ENCODE results near the gene MED8. TPM values are rescaled to one million over a fixed set of nuclear protein-coding genes. Genes with fewer than 3 reads are reported as not detected.

The MED8 gene
- total and polyA plus RNA-seq, 10 of the 15 experiments (the other 5 are each of a cell fraction or from before 2014, with no cell fraction given): 20.2 to 61.7 (median 39.5) TPM

DNA sequence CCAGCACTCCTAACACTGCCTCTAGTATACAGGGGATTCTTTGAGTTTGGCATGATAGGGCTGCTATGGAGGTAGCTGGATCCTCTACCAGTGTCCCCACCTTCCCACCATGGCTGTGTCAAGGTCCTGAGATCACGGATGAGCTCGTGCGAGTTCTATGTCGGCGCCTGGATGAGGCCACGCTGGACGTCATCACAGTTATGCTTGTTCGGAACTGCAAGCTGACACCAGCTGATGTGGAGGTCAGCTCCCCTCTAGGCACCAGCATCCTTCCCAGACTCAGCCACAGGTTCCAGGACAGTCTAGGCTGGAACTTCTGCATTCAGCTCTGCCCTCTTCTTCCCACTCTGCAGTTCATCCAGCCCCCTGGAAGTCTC, 49.0 kb upstream of the MED8 start:
- Histone ChIP-seq H3K27ac (ENCODE audit: control insufficient read depth, insufficient read depth) (no peak overlapping the region), H3K36me3 (ENCODE audit: control insufficient read depth in 2 of 2, insufficient read depth in 2 of 2, low read length in 1 of 2) (peaks cover 4 to 36% of the 10 kb centered on the region in 2 experiments; a peak in 3 of 4 replicates), H4K20me1 (ENCODE audit: control insufficient read depth, insufficient read depth) (peaks cover 4% of the 10 kb centered on the region; the same call in 1 of the 2 replicates), H3K9ac (ENCODE audit: control insufficient read depth, insufficient read depth, low read length) (no peak overlapping the region), H3K79me2 (ENCODE audit: control insufficient read depth, insufficient read depth, low read length) (no peaks in the 10 kb centered on the region), H3K9me3 (replicated peaks; ENCODE audit: control insufficient read depth, insufficient read depth, low read length) (no peaks in the 10 kb centered on the region), H3K4me3 (no peak overlapping the region), H3K27me3 (replicated peaks in 1 of 2; ENCODE audit: control insufficient read depth in 2 of 2, insufficient read depth in 2 of 2, low read length in 1 of 2) (no peaks in the 10 kb centered on the region), H3K4me2 (ENCODE audit: control insufficient read depth, insufficient read depth) (no peak overlapping the region), H2AFZ (ENCODE audit: control insufficient read depth, low read depth, low read length) (no peak overlapping the region), H3K4me1 (ENCODE audit: control insufficient read depth, insufficient read depth, low read length) (no peaks in the 10 kb centered on the region)
- no TSS peak for BruUV-seq (replicated peaks)
- over 99% methylated on average over 8 of the region's 8 CpGs for WGBS (ENCODE audit: insufficient coverage, insufficient replicate concordance, low lambda C conversion rate, missing lambda C conversion rate)
- ChIA-PET RAD21 (ENCODE audit: unreplicated experiment) (no interaction called here), POLR2A (no interaction called here), SMC1A (ENCODE audit: uncharacterized antibody, unreplicated experiment) (interaction anchor here (0.9 kb wide), 1 partner anchor 212 kb away, joined by 3 read pairs; no protein-coding TSS in a partner anchor), CTCF (interaction anchor here (1.0 kb wide), 1 partner anchor 212 kb away, joined by 3 read pairs; no protein-coding TSS in a partner anchor)
- no peak for ATAC-seq
- DNase-seq (ENCODE audit: low read depth, low spot score): no peak
- no peak for FAIRE-seq
- intact Hi-C loops (cut with micrococcal nuclease; ENCODE audit: unreplicated experiment): no loop called here
- in situ Hi-C loops (cut with MboI): no loop called here
- TF ChIP-seq, protein P1, sequence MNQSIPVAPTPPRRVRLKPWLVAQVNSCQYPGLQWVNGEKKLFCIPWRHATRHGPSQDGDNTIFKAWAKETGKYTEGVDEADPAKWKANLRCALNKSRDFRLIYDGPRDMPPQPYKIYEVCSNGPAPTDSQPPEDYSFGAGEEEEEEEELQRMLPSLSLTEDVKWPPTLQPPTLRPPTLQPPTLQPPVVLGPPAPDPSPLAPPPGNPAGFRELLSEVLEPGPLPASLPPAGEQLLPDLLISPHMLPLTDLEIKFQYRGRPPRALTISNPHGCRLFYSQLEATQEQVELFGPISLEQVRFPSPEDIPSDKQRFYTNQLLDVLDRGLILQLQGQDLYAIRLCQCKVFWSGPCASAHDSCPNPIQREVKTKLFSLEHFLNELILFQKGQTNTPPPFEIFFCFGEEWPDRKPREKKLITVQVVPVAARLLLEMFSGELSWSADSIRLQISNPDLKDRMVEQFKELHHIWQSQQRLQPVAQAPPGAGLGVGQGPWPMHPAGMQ (IDR thresholded peaks at IDR 0.05; ENCODE audit: borderline replicate concordance): no peak
- TF ChIP-seq BCL11A (IDR thresholded peaks at IDR 0.05; ENCODE audit: low read depth, low read length) (no peak), NRF1 (conservative IDR thresholded peaks at IDR 0.05; ENCODE audit: low read depth, low read length) (no peak), EGR1 (IDR thresholded peaks at IDR 0.05; ENCODE audit: borderline replicate concordance in 1 of 2, low read depth in 2 of 2, low read length in 2 of 2) (no peak), MLLT1 (IDR thresholded peaks at IDR 0.05) (no peak), BCLAF1 (IDR thresholded peaks at IDR 0.05) (no peak)
